ENCODE results near the gene LPIN2. TPM values are rescaled to one million over a fixed set of nuclear protein-coding genes. Genes with fewer than 3 reads are reported as not detected.
"Not testable (repeated sequence)": the region's sequence is repeated elsewhere in the genome, so short reads cannot be mapped to it uniquely, and the experiment has no call there.

The LPIN2 gene
- total RNA-seq, 2 donors from 2014 or later = 75.8 to 84.8 TPM

DNA sequence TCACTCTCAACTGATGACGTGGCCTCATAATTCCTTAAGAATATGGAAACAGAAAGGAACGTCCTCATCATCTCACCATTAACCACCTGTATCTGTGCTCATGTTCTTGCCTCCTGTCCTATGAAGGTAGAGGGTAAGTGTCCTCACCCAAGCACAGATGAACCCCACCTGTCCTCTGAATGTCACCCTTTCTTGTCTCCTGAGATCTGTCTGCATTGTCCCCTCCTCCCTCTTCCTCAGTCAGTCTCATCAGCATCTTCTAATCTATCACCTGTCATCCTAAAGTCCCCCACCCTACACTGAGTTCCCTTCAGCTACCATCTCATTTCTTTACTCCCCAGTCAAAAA, 39.4 kb upstream of the LPIN2 start:
- no peak for DNase-seq
- Mint-ChIP-seq H3K4me1 (peaks cover 19% of the 10 kb centered on the region), H3K36me3 (ENCODE audit: low read depth) (peaks cover 4% of the 10 kb centered on the region), H3K4me3 (no peak overlapping the region), H3K27me3 (no peaks in the 10 kb centered on the region), H3K27ac (peak overlapping the region; percentile 19)
- H3K9me3 ChIP-seq (ENCODE audit: control insufficient read depth, low read length, poor library complexity, severe bottlenecking) = no peaks in the 10 kb centered on the region
- peak; percentile 37 for ATAC-seq

DNA sequence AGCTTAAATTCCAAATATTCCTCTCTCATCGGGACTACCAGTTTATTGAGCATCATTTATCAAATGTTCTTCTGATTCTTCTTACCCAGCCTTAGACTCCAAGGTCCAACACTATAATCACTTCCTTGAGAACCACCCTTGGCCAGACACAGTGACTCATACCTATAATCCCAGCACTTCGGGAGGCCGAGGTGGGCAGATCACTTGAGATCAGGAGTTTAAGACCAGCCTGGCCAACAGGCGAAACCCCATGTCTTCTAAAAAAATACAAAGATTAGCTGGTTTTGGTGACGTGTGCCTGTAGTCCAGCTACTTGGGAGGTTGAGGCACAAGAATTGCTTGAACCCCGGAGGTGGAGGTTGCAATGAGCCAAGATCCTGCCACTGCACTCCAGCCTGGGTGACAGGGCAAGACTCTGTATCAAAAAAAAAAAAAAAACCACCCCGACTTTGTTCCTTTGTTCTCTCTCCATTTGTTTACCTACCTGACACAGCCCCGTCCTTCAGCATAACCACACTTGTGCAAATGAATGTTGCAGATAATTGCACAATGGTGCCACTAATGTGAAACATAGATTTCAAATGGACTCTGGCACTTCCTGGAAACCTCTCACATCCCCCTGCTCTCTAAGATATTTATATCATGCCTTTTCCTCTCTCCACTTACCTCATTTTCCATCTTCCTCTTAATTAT, 38.9 kb upstream of the LPIN2 start:
- Mint-ChIP-seq H3K36me3 (ENCODE audit: low read depth) (peaks cover 4% of the 10 kb centered on the region), H3K27me3 (no peaks in the 10 kb centered on the region), H3K4me1 (peaks cover 19% of the 10 kb centered on the region), H3K27ac (peak overlapping the region; percentile 19), H3K4me3 (no peak overlapping the region)
- ATAC-seq (peak; percentile 47), DNase-seq (no peak)
- H3K9me3 ChIP-seq (ENCODE audit: control insufficient read depth, low read length, poor library complexity, severe bottlenecking) = no peaks in the 10 kb centered on the region

DNA sequence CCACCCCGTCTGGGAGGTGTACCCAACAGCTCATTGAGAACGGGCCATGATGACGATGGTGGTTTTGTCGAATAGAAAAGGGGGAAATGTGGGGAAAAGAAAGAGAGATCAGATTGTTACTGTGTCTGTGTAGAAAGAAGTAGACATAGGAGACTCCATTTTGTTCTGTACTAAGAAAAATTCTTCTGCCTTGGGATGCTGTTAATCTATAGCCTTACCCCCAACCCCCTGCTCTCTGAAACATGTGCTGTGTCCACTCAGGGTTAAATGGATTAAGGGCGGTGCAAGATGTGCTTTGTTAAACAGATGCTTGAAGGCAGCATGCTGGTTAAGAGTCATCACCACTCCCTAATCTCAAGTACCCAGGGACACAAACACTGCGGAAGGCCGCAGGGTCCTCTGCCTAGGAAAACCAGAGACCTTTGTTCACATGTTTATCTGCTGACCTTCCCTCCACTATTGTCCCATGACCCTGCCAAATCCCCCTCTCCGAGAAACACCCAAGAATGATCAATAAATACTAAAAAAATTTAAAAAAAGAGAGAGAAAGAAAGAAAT, 37.0 kb upstream of the LPIN2 start:
- H3K27ac Mint-ChIP-seq; H3K27me3 Mint-ChIP-seq; DNase-seq; H3K36me3 Mint-ChIP-seq (ENCODE audit: low read depth); ATAC-seq; H3K9me3 ChIP-seq (ENCODE audit: control insufficient read depth, low read length, poor library complexity, severe bottlenecking); H3K4me3 Mint-ChIP-seq: not testable (repeated sequence)
- H3K4me1 Mint-ChIP-seq = peaks cover 16% of the 10 kb centered on the region

DNA sequence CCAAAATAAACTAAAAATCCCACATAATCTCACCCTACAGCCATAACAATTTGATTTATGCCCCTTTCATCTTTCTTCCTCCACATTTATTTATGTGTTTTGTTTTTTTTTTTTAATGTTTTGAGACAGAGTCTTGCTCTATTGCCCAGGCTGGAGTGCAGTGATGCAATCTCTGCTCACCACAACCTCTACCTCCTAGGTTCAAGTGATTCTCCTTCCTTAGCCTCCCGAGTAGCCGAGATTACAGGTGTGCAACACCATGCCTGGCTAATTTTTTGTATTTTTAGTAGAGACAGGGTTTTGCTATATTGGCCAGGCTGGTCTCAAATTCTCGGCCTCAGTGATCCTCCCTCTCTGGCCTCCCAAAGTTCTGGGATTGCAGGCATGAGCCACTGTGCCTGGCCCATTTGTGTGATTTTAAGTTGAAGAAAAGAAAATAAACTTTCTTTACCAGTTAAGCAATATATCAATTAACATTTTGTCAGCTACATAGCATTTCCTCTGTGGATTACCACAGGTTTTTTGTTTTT, 35.9 kb upstream of the LPIN2 start:
- ATAC-seq (no peak), DNase-seq (no peak)
- H3K27me3 Mint-ChIP-seq = no peaks in the 10 kb centered on the region
- H3K36me3 Mint-ChIP-seq (ENCODE audit: low read depth) = peaks cover 2% of the 10 kb centered on the region
- peaks cover 14% of the 10 kb centered on the region for H3K4me1 Mint-ChIP-seq
- H3K4me3 Mint-ChIP-seq = no peak overlapping the region
- no peaks in the 10 kb centered on the region for H3K9me3 ChIP-seq (ENCODE audit: control insufficient read depth, low read length, poor library complexity, severe bottlenecking)
- no peak overlapping the region for H3K27ac Mint-ChIP-seq

DNA sequence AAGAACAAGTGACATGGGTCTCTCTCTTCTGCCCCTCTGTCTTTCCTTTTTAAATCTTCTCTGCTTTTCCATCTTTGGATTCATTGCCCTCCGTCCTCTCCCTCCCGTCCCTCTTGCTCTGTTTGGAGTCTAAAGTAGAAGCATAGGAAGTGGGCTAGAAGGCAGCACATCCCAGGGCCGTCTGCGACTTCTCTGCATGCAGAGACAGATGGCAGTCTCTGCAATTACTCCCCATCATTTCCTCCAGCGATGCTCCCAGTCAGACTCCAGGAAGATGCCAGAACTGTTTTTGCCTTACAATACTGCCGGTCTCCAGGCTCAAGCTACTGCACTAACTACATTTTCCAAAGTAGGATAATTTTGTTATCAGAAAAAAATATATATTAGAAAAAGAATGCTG, 35.2 kb upstream of the LPIN2 start:
- H3K4me3 Mint-ChIP-seq = no peak overlapping the region
- H3K36me3 Mint-ChIP-seq (ENCODE audit: low read depth) = peaks cover 2% of the 10 kb centered on the region
- H3K27me3 Mint-ChIP-seq = no peaks in the 10 kb centered on the region
- DNase-seq (no peak), ATAC-seq (no peak)
- no peaks in the 10 kb centered on the region for H3K9me3 ChIP-seq (ENCODE audit: control insufficient read depth, low read length, poor library complexity, severe bottlenecking)
- peaks cover 14% of the 10 kb centered on the region for H3K4me1 Mint-ChIP-seq
- no peak overlapping the region for H3K27ac Mint-ChIP-seq

DNA sequence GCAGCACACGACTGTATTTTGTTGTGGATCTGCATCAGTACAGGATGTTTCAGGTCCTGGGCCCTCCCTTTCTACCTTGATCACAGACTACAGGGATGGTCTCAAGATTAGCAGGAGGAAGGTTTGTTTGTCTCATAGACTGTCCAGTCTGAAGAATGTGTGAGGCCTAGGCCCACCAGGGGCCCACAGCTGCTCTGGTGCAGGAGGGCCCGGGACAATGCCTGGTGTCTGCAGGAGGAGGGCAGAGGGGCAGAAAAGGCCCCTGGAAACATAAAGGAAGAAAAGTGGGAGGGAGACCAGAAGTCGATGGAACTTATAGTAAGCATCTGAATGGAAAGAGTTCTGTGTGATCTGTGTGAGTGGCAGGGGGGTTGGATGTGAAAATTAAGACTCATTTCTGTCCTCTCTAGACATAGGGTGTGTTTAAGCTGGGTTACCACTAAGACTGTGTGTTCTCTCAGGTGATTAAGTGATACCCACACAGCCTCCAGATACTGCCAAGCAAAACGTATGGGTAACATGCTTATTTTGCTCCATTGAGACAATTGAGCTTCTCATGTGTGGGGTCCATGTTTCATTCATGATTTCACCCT, 33.4 kb upstream of the LPIN2 start:
- peaks cover 8% of the 10 kb centered on the region for H3K4me1 Mint-ChIP-seq
- no peak overlapping the region for H3K4me3 Mint-ChIP-seq
- peaks cover 2% of the 10 kb centered on the region for H3K36me3 Mint-ChIP-seq (ENCODE audit: low read depth)
- peak overlapping the region; percentile 53 for H3K27ac Mint-ChIP-seq
- DNase-seq (no peak), ATAC-seq (no peak)
- H3K27me3 Mint-ChIP-seq = no peaks in the 10 kb centered on the region
- H3K9me3 ChIP-seq (ENCODE audit: control insufficient read depth, low read length, poor library complexity, severe bottlenecking) = no peaks in the 10 kb centered on the region

DNA sequence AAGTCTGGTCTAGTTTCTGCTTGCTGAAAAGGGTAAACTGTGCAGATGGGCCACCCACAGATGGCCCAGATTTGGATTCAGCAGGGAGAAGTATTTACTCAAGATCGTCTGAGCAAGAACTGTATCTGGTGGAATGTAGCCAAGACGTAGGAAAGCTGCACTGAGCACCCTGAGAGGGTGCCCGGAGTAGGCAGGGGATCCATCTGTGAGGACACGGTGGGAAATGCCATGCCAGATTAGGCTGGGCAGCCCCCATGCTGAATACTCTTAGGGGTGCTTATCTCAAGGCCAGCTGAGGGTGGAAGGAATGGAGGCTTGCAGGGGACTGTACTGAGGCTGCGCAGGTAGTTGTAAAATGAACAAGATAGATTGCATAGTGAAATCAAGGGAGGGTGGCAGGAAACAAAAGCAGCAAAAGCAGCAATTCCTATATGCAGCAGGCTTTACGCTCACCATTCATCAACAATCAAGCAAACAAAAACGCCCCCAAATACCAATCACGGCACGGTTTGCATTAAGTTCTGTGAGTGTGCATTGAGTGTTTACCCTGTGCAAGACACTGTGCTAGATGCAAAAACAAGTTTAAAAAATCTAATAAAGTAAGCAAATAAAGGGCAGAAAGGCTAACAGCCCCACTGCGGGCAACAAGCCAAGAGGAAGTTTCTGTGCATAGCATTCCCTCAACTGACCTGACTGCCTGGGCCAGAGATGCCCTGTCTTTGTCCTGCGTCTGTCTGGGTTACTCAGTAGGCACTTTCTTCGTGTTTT, 32.2 kb upstream of the LPIN2 start:
- no peaks in the 10 kb centered on the region for H3K9me3 ChIP-seq (ENCODE audit: control insufficient read depth, low read length, poor library complexity, severe bottlenecking)
- no peak overlapping the region for H3K4me3 Mint-ChIP-seq
- peaks cover 8% of the 10 kb centered on the region for H3K4me1 Mint-ChIP-seq
- no peak for ATAC-seq
- no peak overlapping the region for H3K27ac Mint-ChIP-seq
- peaks cover 3% of the 10 kb centered on the region for H3K36me3 Mint-ChIP-seq (ENCODE audit: low read depth)
- no peaks in the 10 kb centered on the region for H3K27me3 Mint-ChIP-seq
- DNase-seq = no peak

DNA sequence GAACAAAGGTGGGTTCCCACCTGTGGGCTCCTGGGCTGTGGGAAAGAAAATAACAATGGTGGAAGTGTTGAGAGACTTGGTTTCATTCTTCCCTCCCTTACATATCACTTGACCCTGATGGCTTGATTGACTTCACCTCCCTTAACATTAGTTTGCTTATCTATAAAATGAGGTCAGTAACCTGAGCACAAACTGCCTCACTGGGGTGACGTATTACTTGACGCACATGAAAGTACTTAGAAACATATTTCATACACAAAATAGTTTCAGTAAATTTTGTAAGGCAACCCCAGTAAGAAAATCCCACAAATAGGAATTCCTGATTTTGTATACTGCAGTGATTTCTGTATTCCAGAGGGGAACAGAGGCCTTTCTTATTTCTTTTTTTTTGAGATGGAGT, 29.4 kb upstream of the LPIN2 start:
- DNase-seq (no peak), ATAC-seq (no peak)
- Mint-ChIP-seq H3K27ac (no peak overlapping the region), H3K36me3 (ENCODE audit: low read depth) (peaks cover 4% of the 10 kb centered on the region), H3K4me3 (no peak overlapping the region), H3K4me1 (peaks cover 12% of the 10 kb centered on the region), H3K27me3 (no peaks in the 10 kb centered on the region)
- no peaks in the 10 kb centered on the region for H3K9me3 ChIP-seq (ENCODE audit: control insufficient read depth, low read length, poor library complexity, severe bottlenecking)

DNA sequence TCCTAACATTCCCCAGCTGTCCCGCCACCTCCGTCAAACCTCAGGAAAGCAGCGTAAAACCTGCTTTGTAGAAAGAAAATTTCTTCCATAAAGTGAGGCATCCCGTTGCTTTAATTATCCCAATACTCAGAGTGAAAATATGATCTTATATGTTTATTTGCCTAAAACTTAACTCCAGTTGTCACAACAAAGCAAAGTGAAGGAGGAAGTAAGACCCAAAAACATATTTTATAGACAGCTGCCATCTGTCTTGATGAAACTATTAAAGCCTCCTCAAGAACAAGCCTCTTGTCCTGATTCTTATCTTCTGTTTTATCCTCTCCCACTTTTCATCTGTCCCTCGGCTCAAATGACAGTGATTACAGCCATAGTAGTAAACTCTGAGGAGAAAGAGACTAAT, 28.9 kb upstream of the LPIN2 start:
- DNase-seq (no peak), ATAC-seq (no peak)
- peaks cover 13% of the 10 kb centered on the region for H3K4me1 Mint-ChIP-seq
- H3K27me3 Mint-ChIP-seq = no peaks in the 10 kb centered on the region
- H3K4me3 Mint-ChIP-seq = no peak overlapping the region
- peaks cover 4% of the 10 kb centered on the region for H3K36me3 Mint-ChIP-seq (ENCODE audit: low read depth)
- no peak overlapping the region for H3K27ac Mint-ChIP-seq
- H3K9me3 ChIP-seq (ENCODE audit: control insufficient read depth, low read length, poor library complexity, severe bottlenecking) = no peaks in the 10 kb centered on the region

DNA sequence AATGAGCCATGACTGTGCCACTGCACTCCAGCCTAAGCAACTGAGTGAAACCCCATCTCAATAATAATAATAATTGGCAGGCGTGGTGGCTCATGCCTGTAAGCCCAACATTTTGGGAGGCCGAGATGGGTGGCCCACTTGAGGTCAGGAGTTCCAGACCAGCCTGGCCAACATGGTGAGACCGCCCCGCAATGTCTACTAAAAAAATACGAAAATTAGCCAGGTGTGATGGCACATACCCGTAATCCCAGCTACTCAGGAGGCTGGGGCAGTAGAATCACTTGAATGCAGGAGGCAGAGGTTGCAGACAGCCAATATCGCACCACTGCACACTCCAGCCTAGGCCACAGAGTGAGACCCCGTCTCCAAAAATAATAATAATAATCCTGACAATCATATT, 27.9 kb upstream of the LPIN2 start:
- ATAC-seq (no peak), DNase-seq (no peak)
- Mint-ChIP-seq H3K27me3 (no peaks in the 10 kb centered on the region), H3K36me3 (ENCODE audit: low read depth) (peaks cover 3% of the 10 kb centered on the region), H3K4me1 (peaks cover 10% of the 10 kb centered on the region), H3K27ac (no peak overlapping the region), H3K4me3 (no peak overlapping the region)
- H3K9me3 ChIP-seq (ENCODE audit: control insufficient read depth, low read length, poor library complexity, severe bottlenecking) = no peaks in the 10 kb centered on the region

DNA sequence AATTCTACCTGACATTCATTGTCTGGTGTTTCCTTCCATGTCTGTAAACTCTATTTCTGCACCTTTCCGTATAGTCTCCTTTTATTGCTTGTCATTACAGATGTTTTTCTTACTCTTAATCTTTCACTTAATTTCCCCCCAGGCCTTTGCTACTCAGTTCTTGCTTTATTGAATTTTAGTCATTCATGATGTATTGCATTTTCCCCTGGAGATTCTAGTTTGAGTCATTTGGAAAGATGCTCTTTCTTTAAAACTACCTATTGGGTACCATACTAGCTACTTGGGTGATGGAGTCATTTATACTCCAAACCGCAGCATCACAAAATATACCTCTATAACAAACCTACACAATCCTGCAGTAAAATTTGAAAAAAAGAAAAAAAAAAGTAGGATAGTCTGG, 27.2 kb upstream of the LPIN2 start:
- no peak for DNase-seq
- Mint-ChIP-seq H3K4me3 (no peak overlapping the region), H3K27me3 (no peaks in the 10 kb centered on the region), H3K27ac (no peak overlapping the region), H3K4me1 (peaks cover 10% of the 10 kb centered on the region), H3K36me3 (ENCODE audit: low read depth) (peaks cover 3% of the 10 kb centered on the region)
- no peaks in the 10 kb centered on the region for H3K9me3 ChIP-seq (ENCODE audit: control insufficient read depth, low read length, poor library complexity, severe bottlenecking)
- no peak for ATAC-seq

DNA sequence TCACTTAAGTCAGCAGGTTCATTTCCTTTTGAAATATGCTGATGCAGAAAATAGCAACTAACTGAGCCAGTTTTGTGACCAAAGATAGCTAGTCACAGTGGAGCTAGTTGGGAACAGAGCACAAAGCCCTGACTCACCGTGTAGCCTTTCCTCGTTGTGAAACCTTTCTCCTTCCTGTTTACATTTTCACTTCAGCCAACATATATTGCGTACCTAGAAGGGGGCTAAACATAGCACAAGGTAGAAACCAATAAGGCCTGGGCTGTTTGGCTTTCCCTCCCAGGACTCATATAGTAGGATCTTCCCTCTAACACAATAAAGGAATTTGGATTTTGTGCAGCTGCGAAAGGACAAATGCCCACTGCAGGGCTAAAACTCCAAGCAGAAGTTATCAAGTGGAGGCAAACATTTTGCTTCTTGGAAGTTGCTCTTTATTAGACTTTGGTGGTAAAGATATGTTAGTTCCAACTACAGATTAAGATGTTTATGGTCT, 24.5 kb upstream of the LPIN2 start:
- no peaks in the 10 kb centered on the region for H3K27me3 Mint-ChIP-seq
- H3K27ac Mint-ChIP-seq = no peak overlapping the region
- DNase-seq = no peak
- H3K4me1 Mint-ChIP-seq = peaks cover 10% of the 10 kb centered on the region
- no peak overlapping the region for H3K4me3 Mint-ChIP-seq
- no peaks in the 10 kb centered on the region for H3K9me3 ChIP-seq (ENCODE audit: control insufficient read depth, low read length, poor library complexity, severe bottlenecking)
- ATAC-seq = peak; percentile 66
- H3K36me3 Mint-ChIP-seq (ENCODE audit: low read depth) = peaks cover 3% of the 10 kb centered on the region

DNA sequence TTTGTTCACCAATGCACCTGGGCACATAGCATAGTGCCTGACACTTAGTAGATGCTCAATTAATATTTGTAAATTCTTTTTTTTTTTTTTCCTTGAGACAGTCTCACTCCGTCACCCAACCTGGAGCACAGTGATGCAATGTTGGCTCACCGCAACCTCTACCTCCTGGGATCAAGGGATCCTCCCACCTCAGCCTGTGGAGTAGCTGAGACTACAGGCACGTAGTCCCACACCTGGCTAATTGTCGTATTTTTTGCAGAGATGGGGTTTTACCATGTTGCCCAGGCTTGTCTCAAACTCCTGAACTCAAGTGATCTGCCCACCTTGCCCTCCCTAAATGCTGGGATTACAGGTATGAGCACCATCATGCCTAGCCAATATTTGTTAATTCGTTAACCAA, 23.2 kb upstream of the LPIN2 start:
- ATAC-seq = no peak
- peaks cover 13% of the 10 kb centered on the region for H3K4me1 Mint-ChIP-seq
- H3K9me3 ChIP-seq (ENCODE audit: control insufficient read depth, low read length, poor library complexity, severe bottlenecking) = no peaks in the 10 kb centered on the region
- no peak overlapping the region for H3K27ac Mint-ChIP-seq
- peaks cover 5% of the 10 kb centered on the region for H3K36me3 Mint-ChIP-seq (ENCODE audit: low read depth)
- no peak overlapping the region for H3K4me3 Mint-ChIP-seq
- no peaks in the 10 kb centered on the region for H3K27me3 Mint-ChIP-seq
- DNase-seq = no peak
